K562 (cell line): ENCODE data around the gene AIPL1.

ENCODE experiments used
- RFX5 ChIP-seq: IDR thresholded peaks from 2 replicates; pipeline ENCODE4 v1.6.1; 2011; ENCODE audit warnings: low read depth, mild to moderate bottlenecking, improper control_type of control experiment, low read length
- ZNF274 ChIP-seq: IDR thresholded peaks from 2 replicates; pipeline ENCODE4 v1.6.1; 2011; ENCODE audit warnings: low read depth, mild to moderate bottlenecking, low read length, moderate library complexity, borderline replicate concordance
- ZNF354B ChIP-seq: fragments of 250-450 bp; sonication (Bioruptor Pico); IDR thresholded peaks from 2 replicates; pipeline ENCODE4 v1.4.0; 2020

DNA sequence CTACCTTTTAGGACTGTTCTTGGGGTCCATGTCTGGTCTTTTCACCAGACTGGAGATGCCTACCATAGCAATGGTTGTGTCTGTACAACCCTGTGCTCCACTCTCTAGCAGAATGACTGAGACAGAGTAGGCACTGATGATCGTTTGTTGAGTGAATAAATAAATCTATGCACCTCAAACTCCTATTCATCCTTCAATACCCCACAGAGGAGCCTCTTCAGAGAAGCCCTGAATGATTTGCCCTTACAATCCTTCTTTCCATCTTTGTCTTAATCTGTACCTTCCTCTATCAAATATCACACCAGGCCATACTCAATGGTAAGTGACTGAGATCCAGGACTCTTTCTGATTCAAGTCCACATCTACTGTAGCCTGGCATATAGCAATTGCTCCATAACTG is 32.6 kb upstream of the AIPL1 start:
- no peak for TF ChIP-seq ZNF274
- no peak for TF ChIP-seq ZNF354B (CRISPR knock-in tag)
- no peak for TF ChIP-seq RFX5
